SKM-1 treated with dmso at 0.1 percent for 144 hours (cell line): ENCODE measurements around the gene RGS8.

Source experiments
- DNase-seq: peaks from one replicate; lab custom pipeline; 2025; ENCODE audit not compliant: unreplicated experiment; lab: John Stamatoyannopoulos, UW

The RGS8 gene

GRCh38 chr1:182672487-182672836, 11.9 kb downstream of the RGS8 start:
- DNase-seq = no peak

GRCh38 chr1:182671750-182672486, 12.5 kb downstream of the RGS8 start:
- no peak for DNase-seq

GRCh38 chr1:182670032-182670749, 14.2 kb downstream of the RGS8 start:
- no peak for DNase-seq

- DNase-seq = no peak
These were observed 15.1 kb downstream of the RGS8 start for GRCh38 chr1:182669266-182669665.

GRCh38 chr1:182668521-182669054, 15.8 kb downstream of the RGS8 start:
- no peak for DNase-seq

GRCh38 chr1:182667848-182668505, 16.4 kb downstream of the RGS8 start:
- no peak for DNase-seq

- DNase-seq = no peak
These were observed 17.7 kb downstream of the RGS8 start for GRCh38 chr1:182666706-182667105.

- DNase-seq = no peak
These were observed 20.1 kb downstream of the RGS8 start for GRCh38 chr1:182664296-182664695.

- DNase-seq = no peak
These were observed 21.4 kb downstream of the RGS8 start for GRCh38 chr1:182662956-182663355.

- no peak for DNase-seq
These were observed 22.1 kb downstream of the RGS8 start for GRCh38 chr1:182662121-182662890.

GRCh38 chr1:182658055-182658454, 26.3 kb downstream of the RGS8 start:
- no peak for DNase-seq

GRCh38 chr1:182656842-182657397, 27.5 kb downstream of the RGS8 start:
- no peak for DNase-seq

GRCh38 chr1:182653986-182654385, 30.4 kb downstream of the RGS8 start:
- DNase-seq = no peak

- DNase-seq = peak; percentile 82
These were observed 31.5 kb downstream of the RGS8 start for GRCh38 chr1:182652933-182653332.

GRCh38 chr1:182651339-182651724, 33.1 kb downstream of the RGS8 start:
- DNase-seq = no peak

- DNase-seq = no peak
These were observed 33.6 kb downstream of the RGS8 start for GRCh38 chr1:182650678-182651338.

- DNase-seq = no peak
These were observed 35.3 kb downstream of the RGS8 start for GRCh38 chr1:182649041-182649440.

- no peak for DNase-seq
These were observed 37.6 kb downstream of the RGS8 start for GRCh38 chr1:182646739-182647138.

- DNase-seq = no peak
These were observed 39.5 kb downstream of the RGS8 start for GRCh38 chr1:182644886-182645285.

- DNase-seq = no peak
These were observed 40.7 kb downstream of the RGS8 start for GRCh38 chr1:182643699-182644098.
